Stimulated activated CD4-positive, alpha-beta T cell treated with anti-CD3 and anti-CD28 coated beads, TNF-alpha, amount 100 ng/mL, for 24 hours (primary cell): ENCODE data around the gene CALML4.
"Not testable (repeated sequence)": the region's sequence is repeated elsewhere in the genome, so short reads cannot be mapped to it uniquely, and the experiment has no call there.

Experiments
- DNase-seq, 3 experiments: peaks; one replicate each; pipeline ENCODE4 v3.0.0-alpha.2; 2020; ENCODE audit warnings: low read depth in 3 of 3

CALML4 gene

GRCh38 chr15:68204776-68205557 is at the start of gene CALML4:
Gene CALML4, minus strand, starts transcription at chr15:68205332. Its CDS starts 85 bp downstream, at chr15:68205247.
- DNase-seq: no peak

- DNase-seq: peak in 1 of 3 experiments; percentile 33
These were observed 47.9 kb upstream of the CALML4 start for GRCh38 chr15:68252925-68253534.

GRCh38 chr15:68249058-68249713 is 44.1 kb upstream of the CALML4 start:
- DNase-seq: no peak

- DNase-seq: no peak
These were observed 39.1 kb upstream of the CALML4 start for GRCh38 chr15:68244235-68244634.

- DNase-seq: no peak
These were observed 36.2 kb upstream of the CALML4 start for GRCh38 chr15:68241088-68241935.

- no peak for DNase-seq
These were observed 33.9 kb upstream of the CALML4 start for GRCh38 chr15:68239025-68239424.

GRCh38 chr15:68235022-68235421 is 29.9 kb upstream of the CALML4 start:
- no peak for DNase-seq

- DNase-seq: not testable (repeated sequence)
These were observed 29.4 kb upstream of the CALML4 start for GRCh38 chr15:68234520-68234919.

- no peak for DNase-seq
These were observed 28.9 kb upstream of the CALML4 start for GRCh38 chr15:68234060-68234459.

GRCh38 chr15:68232937-68233336 is 27.8 kb upstream of the CALML4 start:
- DNase-seq: no peak

- no peak for DNase-seq
These were observed 27.3 kb upstream of the CALML4 start for GRCh38 chr15:68232449-68232848.

GRCh38 chr15:68231102-68231818 is 26.1 kb upstream of the CALML4 start:
- no peak for DNase-seq

- DNase-seq: no peak
These were observed 25.3 kb upstream of the CALML4 start for GRCh38 chr15:68230157-68231100.

GRCh38 chr15:68229386-68230156 is 24.4 kb upstream of the CALML4 start, which contains the start of gene CLN6:
Gene CLN6, minus strand, starts transcription at chr15:68229728. Its CDS starts 144 bp downstream, at chr15:68229584.
- DNase-seq: peak; percentile 64 to 79 (median 67)

GRCh38 chr15:68228971-68229385 is 23.8 kb upstream of the CALML4 start:
- DNase-seq: no peak

- DNase-seq: no peak
These were observed 23.2 kb upstream of the CALML4 start for GRCh38 chr15:68228143-68228970.

GRCh38 chr15:68227643-68228142 is 22.6 kb upstream of the CALML4 start:
- no peak for DNase-seq

- not testable (repeated sequence) for DNase-seq
These were observed 20.3 kb upstream of the CALML4 start for GRCh38 chr15:68225442-68225841.
